SIG-M5 treated with dmso at 0.1 percent for 504 hours (cell line): ENCODE data around the gene PPFIA4.
A peak's percentile ranks its signal among the peaks of the same experiment; 100 is the strongest.

Experiments used
- DNase-seq: peaks from one replicate; lab custom pipeline; 2025; ENCODE audit not compliant: unreplicated experiment; lab: John Stamatoyannopoulos, UW

The PPFIA4 gene

DNA sequence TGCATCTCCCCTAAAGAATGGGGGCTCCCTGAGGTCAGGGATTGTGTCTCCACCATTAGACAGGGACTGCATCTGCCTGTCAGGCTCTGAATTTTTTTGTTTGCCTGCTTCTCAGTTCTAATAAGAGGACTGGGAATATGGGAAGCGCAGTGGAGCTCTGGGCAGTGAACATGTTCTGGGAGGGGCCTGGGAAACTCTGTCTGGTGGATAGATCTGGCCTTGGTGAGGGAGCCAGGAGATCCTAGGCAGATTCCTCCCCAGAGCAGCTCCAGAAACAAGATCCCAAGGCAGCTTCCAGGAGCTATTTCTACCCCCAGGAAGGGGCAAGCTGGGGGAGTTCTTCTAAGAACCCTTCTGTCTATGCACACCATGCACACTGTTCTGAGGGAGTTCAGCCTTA lies 72.2 kb downstream of the PPFIA4 start:
- no peak for DNase-seq

DNA sequence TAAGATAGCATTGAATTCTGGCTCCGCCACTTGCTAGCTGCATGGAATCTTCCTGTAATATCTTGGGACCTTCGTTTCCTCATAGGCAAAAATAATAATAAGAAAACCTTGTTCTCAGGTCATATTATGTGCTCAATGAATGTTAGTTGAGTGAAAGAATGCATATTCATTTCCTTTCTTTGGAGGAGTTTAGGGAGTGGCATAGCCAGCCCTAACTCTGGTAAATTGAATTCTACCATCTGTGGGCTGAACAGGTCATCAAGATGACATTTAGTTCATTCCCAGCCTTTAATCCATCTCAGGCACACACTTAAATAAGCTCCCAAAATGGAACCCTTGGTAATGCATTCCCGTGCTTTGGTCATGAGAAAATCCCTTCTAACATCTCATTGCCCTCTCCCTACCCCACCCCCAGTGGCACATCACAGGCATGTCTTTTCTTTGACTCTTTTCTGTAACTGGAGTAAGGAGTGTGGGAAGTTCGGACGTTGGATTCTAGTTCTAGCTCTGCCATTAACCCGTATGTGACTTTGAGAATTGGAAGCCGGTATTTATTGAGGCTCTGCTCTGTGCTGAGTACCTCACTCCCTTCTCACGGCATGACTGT lies 72.7 kb downstream of the PPFIA4 start:
- DNase-seq = no peak

GRCh38 chr1:203099805-203100515 lies 73.7 kb downstream of the PPFIA4 start:
- no peak for DNase-seq

DNA sequence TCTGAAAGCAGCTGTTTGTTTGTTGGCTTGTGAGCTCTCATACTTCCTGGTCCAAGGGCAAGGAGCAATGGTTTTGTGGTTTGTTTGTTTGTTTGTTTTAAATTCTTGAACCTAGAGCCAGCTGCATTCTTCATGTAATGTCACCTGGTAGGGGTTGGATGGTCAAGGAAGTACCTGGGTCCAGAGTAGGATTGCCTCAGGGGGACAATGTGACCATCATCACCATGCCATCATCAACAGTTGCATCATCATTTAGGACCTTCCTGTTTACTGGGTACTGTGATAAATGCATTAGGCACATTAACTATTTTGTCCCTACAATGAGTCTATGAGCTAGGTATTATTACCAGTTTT lies 74.2 kb downstream of the PPFIA4 start:
- DNase-seq = no peak

- DNase-seq = peak; percentile 28
These were observed 75.7 kb downstream of the PPFIA4 start for GRCh38 chr1:203101813-203102634.

DNA sequence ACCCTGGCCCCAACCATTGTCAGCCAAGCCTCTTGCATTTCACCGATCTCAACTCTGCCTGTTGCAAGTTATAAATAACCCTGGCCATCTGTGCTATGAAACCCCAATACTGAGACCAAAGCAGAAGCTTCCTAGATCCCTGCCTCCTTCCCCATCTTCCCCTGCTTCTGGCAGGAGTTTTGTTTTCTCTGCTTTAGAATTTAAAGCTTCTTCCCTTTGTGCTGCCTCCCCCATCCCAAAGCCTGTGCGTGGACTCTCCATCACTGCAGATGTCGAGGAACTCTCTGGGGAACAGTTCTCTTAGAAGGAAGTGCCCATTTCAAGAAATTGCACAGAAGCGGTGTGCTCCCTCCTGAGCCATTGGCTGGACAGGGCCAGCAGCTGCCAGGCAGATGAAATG lies 76.9 kb downstream of the PPFIA4 start:
- DNase-seq = no peak

DNA sequence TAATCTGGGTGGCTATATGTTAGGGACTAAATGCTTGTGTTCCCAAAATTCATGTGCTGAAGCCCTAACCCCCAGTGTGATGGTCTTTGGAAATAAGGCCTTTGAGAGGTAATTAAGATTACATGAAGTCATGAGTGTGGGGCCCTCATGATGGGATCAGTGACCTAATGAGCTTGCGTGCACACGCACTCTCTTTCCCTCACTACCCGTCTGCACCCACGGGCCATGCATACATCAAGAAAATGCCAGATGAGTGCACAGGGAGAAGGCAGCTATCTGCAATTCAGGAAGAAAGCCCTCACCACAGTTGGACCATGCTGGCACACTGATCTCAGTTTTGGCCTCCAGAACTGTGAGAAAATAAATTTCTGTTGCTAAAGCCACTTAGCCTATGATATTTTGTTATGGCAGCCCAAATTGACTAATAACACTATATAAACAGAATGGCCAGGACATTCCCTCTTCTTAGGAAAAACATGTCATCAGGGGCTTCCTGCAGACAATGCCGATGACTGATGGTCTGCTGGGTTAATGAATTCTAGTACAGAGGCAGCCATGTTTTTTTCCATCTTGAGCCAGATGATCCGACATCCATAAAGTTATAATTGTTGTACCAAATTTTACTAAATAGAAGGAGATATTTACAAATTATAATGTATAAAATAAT lies 77.7 kb downstream of the PPFIA4 start:
- DNase-seq = no peak

- peak; percentile 22 for DNase-seq
These were observed 78.6 kb downstream of the PPFIA4 start for GRCh38 chr1:203104789-203105390.

DNA sequence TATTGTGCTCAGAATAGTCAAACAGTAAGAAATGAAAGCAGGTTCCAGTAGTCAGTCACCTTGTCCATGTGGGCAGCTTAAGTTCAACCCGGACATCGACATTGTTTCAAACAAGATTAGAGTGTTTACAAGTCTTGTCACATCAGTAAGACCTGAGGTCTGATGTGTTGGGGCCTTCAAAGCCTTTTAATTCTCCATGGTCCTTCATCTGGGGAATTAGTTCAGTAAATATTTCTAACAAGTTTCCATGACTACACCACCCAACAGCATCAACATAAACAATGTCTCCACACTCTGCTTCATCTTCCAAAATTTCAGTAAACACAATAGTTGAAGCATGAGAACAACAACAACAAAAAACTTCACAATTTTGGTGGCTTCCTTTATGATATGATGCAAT lies 86.2 kb downstream of the PPFIA4 start:
- no peak for DNase-seq

GRCh38 chr1:203113308-203113707 lies 87.0 kb downstream of the PPFIA4 start:
- no peak for DNase-seq

GRCh38 chr1:203114202-203114601 lies 87.9 kb downstream of the PPFIA4 start:
- no peak for DNase-seq

GRCh38 chr1:203116091-203116820 lies 90.0 kb downstream of the PPFIA4 start:
- no peak for DNase-seq

DNA sequence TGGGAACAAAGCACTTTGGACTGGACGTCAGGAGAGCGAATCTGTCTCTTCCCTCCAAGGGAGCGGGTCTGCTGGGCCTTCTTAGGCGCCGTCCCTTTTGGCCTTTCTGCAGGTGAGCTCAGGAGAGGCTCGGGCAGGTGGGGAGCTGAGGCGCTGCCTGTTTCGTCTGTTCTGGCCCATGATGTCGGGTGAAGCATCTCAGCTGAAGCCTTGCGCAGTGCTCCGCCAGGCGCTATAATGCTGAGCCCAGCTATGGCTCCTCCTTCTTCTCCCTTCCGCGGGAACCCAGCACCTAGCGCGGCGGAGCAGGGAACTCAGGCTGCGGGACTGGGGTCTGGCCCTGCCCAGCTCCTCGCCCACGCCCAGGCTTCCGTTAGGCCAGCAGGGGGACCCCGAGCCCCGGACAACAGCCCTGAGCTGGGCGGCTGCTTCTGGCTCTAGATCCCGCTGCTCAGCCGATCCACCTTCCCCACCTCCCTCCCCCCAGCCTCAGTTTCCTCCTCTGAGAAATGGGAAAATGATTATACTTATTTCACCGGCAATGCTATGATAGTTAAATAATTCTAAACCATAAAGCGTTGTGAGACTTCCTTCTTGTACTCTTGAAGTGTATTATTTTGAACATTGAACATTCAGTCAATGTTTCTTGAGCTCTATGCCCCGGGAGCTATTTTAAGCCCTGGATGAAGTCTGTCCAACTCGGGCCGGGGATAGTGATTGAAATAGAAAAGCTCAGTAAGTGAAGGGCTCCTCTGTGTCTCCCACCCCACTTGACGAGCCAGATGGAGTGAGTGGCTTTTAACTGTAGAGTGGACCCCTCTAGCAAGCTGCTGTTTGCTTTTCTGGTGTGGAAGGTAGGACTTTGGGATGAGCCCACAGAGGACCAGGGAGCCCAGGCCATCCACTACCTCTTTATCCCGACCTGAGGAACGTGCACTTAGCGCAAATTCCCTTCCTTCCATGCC lies 91.6 kb downstream of the PPFIA4 start:
- peak; percentile 71 for DNase-seq

- DNase-seq = no peak
These were observed 94.2 kb downstream of the PPFIA4 start for GRCh38 chr1:203120325-203121153.

DNA sequence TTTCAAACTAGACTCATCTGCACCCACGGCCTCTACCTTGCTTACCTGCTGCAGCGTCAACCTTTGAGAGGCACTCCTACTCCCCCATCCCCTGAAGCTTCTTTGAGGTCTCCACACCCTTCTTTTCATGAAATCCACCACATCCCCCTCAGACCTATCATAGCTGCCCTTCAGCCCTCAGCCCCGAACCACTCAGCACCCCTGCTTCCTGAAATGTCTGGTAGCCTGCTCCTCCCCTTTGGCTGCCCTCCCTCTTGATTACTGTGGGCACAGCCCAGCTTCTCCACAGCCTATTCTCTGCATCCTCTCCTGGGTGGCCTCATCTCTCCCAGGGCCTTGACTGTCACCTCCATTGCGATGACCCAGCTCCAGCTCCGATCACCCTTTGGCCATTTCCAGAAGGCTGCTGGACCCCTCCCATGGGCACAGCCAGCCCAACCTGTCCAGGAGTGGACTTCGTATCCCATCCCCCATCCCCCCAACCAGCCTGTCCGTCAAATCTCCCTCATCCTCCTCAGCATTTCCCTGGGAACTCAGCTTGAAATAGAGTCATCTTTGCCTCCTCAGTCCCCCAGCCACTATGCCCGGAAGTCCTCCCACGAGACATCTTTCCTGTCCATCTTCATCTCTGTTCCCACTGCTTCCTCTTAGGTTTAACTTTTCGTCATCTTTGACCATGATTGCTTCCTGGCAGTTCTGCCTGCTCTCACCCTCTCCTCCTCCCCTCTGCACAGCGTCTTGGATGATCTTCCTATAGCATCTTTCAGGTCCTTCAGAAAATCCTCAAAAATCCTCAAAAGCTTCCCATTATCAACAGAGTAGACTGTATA lies 95.1 kb downstream of the PPFIA4 start:
- peak; percentile 36 for DNase-seq

- DNase-seq = no peak
These were observed 95.9 kb downstream of the PPFIA4 start for GRCh38 chr1:203122159-203122558.

- no peak for DNase-seq
These were observed 97.7 kb downstream of the PPFIA4 start for GRCh38 chr1:203124011-203124410.
